Raji (cell line): ENCODE measurements around the gene CKAP2L.

Source experiments
- POLR2A ChIP-seq: IDR thresholded peaks from 2 replicates; pipeline ENCODE4 v1.6.1; 2011; ENCODE audit warnings: low read depth, low read length, control low read depth; ENCODE audit not compliant: insufficient read depth

Gene CKAP2L

GRCh38 chr2:112798979-112799975 is 34.9 kb upstream of the CKAP2L start:
- TF ChIP-seq POLR2A: no peak

- TF ChIP-seq POLR2A: no peak
Observed at GRCh38 chr2:112796486-112796885, 32.1 kb upstream of the CKAP2L start.

DNA sequence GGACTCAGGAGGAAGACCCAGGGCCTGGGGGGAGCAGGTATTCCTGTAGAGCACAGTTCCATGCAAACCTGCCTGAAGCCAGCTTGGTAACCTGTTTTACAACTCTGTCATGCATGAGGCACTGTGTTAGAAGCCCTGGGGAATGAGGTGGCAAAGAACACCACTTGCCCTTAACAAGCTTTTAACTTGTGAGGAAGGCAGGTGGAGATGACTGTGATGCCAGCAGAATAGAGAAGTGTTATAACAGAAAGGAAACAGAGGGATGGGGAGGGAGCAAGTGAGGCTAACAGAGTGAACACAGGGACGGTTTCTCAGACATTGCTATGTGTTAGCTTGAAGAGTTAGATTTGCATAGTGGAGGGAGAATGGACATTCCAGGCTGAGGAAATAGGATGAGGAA is 31.4 kb upstream of the CKAP2L start:
- TF ChIP-seq POLR2A: no peak

DNA sequence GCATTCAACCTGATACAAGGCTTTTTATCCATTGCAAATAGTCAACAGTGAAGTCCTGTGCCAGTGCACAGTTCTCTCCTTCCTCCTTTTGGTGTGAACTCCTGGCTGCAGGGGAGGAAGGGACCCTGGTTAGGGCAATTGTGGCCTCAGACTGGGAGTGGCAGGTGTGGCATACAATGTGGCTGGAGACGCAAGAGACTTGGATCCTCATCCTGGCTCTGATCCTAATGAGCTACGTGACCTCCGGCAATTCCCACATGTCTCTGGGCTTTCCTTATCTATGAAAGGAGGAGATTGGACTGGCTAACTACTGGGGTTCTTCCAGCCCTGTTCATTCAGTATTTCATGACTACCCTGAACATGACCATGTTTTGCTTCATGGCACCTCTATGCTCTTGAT is 30.4 kb upstream of the CKAP2L start:
- no peak for TF ChIP-seq POLR2A

DNA sequence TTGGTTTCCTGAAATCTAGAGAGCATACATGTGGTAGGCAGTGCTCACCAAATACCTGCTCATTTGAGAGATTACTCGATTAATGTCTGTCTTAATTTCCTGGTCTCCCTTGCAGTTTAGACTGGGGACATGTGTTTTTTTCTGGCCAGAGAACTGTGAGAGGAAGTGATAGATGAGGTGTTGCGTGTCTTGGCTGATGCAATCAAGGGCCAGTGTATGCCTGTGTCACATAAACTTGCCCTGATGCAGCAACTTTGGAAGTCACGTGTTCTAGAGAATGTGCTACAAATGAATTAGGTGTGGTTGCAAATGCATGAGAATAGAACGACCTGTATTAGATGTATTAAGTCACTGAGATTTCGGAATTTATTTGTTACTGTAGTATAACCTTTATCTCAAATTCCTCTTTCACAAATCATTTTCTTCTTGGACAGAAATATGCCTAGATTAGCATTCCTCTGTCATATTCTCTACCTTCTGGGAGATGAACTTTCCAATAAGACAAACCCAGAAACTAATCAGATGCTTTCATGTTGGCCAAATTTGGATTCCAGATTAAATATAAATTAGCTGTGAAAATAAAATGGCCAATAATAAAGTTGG is 29.8 kb upstream of the CKAP2L start:
- no peak for TF ChIP-seq POLR2A

- TF ChIP-seq POLR2A: no peak
Observed at GRCh38 chr2:112793449-112793978, 29.1 kb upstream of the CKAP2L start.

DNA sequence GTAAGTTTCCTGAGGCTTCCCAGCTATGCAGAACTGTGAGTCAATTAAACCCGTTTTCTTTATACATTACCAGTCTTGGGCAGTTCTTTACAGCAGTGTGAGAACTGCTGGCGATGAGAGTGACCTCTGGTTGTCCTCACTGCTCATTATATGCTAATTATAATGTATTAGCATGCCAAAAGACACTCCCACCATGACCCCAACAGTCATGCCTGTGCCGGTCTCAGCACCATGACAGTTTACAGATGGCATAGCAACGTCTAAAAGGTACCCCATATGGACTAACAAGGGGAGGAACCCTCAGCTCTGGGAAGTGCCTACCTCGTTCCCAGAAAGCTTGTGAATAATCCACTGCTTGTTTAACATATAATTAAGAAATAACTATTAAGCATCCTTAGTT is 28.0 kb upstream of the CKAP2L start:
- TF ChIP-seq POLR2A: no peak

DNA sequence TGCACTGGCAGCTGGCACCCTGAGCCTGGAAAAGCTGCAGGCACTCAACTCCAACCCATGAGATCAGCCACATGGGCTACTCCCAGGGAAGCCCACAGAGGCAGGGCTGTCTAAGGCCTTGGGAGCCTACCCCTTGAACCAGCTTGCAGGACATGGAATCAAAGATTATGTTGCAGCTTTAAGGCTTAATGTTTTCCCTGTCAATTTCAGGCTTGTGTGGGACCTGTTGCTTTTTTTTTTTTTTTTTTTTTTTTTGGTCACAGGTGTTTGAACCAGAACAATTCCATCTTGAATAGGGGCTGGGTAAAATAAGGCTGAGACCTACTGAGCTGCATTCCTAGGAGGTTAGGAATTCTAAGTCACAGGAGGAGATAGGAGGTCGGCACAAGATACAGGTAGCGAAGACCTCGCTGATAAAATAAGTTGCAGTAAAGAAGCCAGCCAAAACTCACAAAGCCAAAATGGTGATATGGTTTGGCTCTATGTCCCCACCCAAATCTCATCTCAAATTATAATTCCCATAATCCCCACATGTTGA is 27.4 kb upstream of the CKAP2L start:
- no peak for TF ChIP-seq POLR2A

- TF ChIP-seq POLR2A: no peak
Observed at GRCh38 chr2:112791019-112791418, 26.6 kb upstream of the CKAP2L start.

- TF ChIP-seq POLR2A: no peak
Observed at GRCh38 chr2:112790305-112790704, 25.9 kb upstream of the CKAP2L start.

- no peak for TF ChIP-seq POLR2A
Observed at GRCh38 chr2:112789186-112789585, 24.8 kb upstream of the CKAP2L start.

GRCh38 chr2:112788653-112789052 is 24.2 kb upstream of the CKAP2L start:
- TF ChIP-seq POLR2A: no peak

GRCh38 chr2:112787729-112788393 is 23.5 kb upstream of the CKAP2L start:
- TF ChIP-seq POLR2A: no peak

DNA sequence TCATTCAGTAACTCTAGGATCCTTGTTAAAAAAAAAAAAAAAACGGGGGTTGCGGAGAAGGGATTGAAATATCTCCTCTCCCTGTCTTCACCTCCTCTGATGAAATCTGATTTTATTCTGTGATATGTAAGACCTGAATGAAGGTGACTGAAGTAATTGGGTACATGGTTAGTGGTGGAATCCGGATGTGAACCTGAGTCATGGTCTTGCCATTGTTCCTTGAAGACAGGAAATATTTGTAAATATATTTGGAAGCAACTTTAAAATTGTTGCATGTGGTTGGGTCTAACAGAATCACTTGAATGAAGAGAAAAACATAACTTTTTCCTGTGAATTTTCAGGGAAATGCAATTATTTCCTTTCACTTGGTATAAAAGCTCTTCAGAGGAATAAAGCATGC is 22.9 kb upstream of the CKAP2L start:
- no peak for TF ChIP-seq POLR2A

DNA sequence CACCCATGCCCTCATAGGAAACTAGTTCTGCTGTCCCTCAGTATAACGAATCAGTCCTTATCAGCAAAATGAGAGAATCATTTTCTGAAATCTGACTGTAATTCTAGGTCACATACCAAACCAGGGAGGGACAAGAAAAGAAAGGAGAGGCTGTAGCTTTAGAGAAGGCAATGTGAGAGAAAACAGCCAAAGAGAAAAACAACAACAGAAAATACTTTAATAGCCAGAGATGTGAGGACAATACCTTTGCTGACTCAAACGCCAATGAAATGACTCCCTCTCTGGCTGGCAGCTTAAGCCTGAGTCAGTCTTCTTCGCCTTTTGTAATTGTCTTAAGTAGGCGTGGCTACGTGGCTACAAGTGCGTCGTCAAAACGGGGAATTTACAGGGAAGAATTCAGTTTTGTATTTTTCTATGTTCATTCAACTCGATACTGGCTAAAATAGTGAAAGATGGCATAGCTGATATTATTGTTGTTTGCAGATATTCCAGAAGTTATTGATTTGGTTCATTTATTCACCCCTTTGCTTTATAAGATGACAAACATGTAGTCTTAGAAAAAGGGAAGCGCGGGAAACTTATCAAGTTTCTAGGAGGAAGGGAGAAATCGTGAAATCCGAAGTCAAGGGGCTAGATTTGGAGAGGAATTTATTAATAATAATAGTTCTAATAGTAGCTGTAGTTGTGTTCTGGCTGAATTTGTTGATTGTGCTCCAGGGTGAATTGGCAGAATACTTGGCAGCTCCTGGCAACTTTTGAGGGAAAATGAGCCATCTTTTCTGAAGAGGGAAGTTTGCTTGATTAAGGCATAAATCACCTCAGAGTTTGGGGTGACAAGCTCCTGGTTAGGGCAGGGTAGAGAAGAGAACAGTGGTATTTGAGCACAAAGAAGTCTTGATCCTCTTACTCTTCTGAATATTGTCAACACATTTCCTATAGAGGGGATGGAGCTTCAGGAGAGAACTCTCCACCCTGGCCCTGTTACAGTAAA is 20.1 kb upstream of the CKAP2L start, which contains the start of gene IL1A:
TSS of gene IL1A (minus strand) at position 295 of the 991 bp plus-strand sequence. CDS start 723 bp downstream, outside the sequence.
- TF ChIP-seq POLR2A: no peak
